ENCODE measurements around the gene SLC36A1.

Gene SLC36A1

GRCh38 chr5:151432210-151432609, 15.2 kb upstream of the SLC36A1 start (continued):
- no peak for TF ChIP-seq TSHZ2 (CRISPR knock-in tag; IDR thresholded peaks at IDR 0.05)
- no peak for TF ChIP-seq ESRRG (CRISPR knock-in tag; IDR thresholded peaks at IDR 0.05)

GRCh38 chr5:151434570-151435237, 12.7 kb upstream of the SLC36A1 start:
- TF ChIP-seq CREB5 (CRISPR knock-in tag; IDR thresholded peaks at IDR 0.05; ENCODE audit: low read depth) (no peak), TOX (CRISPR knock-in tag; IDR thresholded peaks at IDR 0.05; ENCODE audit: borderline replicate concordance) (no peak)
- ATAC-seq, result no peak

GRCh38 chr5:151448038-151448985, 909 bp downstream of the SLC36A1 start:
- ATAC-seq, result peak; percentile 53
- TF ChIP-seq BACH2 (CRISPR knock-in tag; IDR thresholded peaks at IDR 0.05; ENCODE audit: borderline replicate concordance), result no peak

GRCh38 chr5:151449297-151449696, 1.9 kb downstream of the SLC36A1 start:
- ATAC-seq, result no peak
- TF ChIP-seq TCF4 (CRISPR knock-in tag; IDR thresholded peaks at IDR 0.05; ENCODE audit: borderline replicate concordance), result peak; percentile 58; the same call in 1 of the 2 replicates
- TF ChIP-seq SNAI2 (CRISPR knock-in tag; IDR thresholded peaks at IDR 0.05), result no peak
- 0 out of 2 replicates have a peak, but pooled peaks have one; percentile 20 for TF ChIP-seq ZNF70 (CRISPR knock-in tag; IDR thresholded peaks at IDR 0.05)
- no peak for TF ChIP-seq PATZ1 (CRISPR knock-in tag; IDR thresholded peaks at IDR 0.05; ENCODE audit: borderline replicate concordance)
- TF ChIP-seq CREB5 (CRISPR knock-in tag; IDR thresholded peaks at IDR 0.05; ENCODE audit: low read depth), result no peak

GRCh38 chr5:151449839-151450238, 2.4 kb downstream of the SLC36A1 start:
- no peak for ATAC-seq
- no peak for TF ChIP-seq POU6F1 (CRISPR knock-in tag; IDR thresholded peaks at IDR 0.05; ENCODE audit: borderline replicate concordance, low read depth)
- TF ChIP-seq GLIS3 (CRISPR knock-in tag; IDR thresholded peaks at IDR 0.05), result no peak
- no peak for TF ChIP-seq ZC3H10 (CRISPR knock-in tag; IDR thresholded peaks at IDR 0.05)
- no peak for TF ChIP-seq ZNF8 (CRISPR knock-in tag; IDR thresholded peaks at IDR 0.05)
- no peak for TF ChIP-seq ISL1 (CRISPR knock-in tag; IDR thresholded peaks at IDR 0.05)
- no peak for TF ChIP-seq CSRNP3 (CRISPR knock-in tag; IDR thresholded peaks at IDR 0.05)
